Measurements from ENCODE around the gene TRIM17. TPM values are rescaled to one million over a fixed set of nuclear protein-coding genes. Genes with fewer than 3 reads are reported as not detected.

Gene TRIM17
- total and polyA plus RNA-seq, 5 experiments from 2014 or later = 0.39 to 3.1 (median 0.62) TPM

- no peak for ATAC-seq
- no peak for DNase-seq
- H3K27me3 Mint-ChIP-seq = no peaks in the 10 kb centered on the region
- peaks cover 0 to 24% (median 0%) of the 10 kb centered on the region in 3 donors for H3K36me3 Mint-ChIP-seq
- H3K9me3 Mint-ChIP-seq = no peaks in the 10 kb centered on the region
- H3K4me1 Mint-ChIP-seq = peaks cover 42 to 74% (median 63%) of the 10 kb centered on the region in 4 donors
- H3K4me3 Mint-ChIP-seq = peak overlapping the region; percentile 84 to 96 (median 92)
- peak overlapping the region; percentile 57 to 94 (median 90) for H3K27ac Mint-ChIP-seq
- POLR2A ChIA-PET = interaction anchor here (0.9 to 3.4 kb wide), 7 partner anchors 9 to 265 kb away, joined by 3 to 20 read pairs (median 6); partner anchors contain the start of gene RNF187
These were observed 11.3 kb downstream of the TRIM17 start for GRCh38 chr1:228405200-228405978.

- POLR2A ChIA-PET = interaction anchor here (1.2 to 3.4 kb wide), 2 partner anchors 11 to 83 kb away, joined by 5 to 18 read pairs; partner anchors contain the start of gene RNF187
- Mint-ChIP-seq H3K4me1 (peaks cover 42 to 80% (median 66%) of the 10 kb centered on the region in 4 donors), H3K4me3 (peak overlapping the region; percentile 84 to 96 (median 92)), H3K27ac (peak overlapping the region; percentile 33 to 92 (median 75)), H3K9me3 (no peaks in the 10 kb centered on the region), H3K36me3 (peaks cover 0 to 30% (median 0%) of the 10 kb centered on the region in 3 donors), H3K27me3 (no peaks in the 10 kb centered on the region)
- ATAC-seq (no peak), DNase-seq (no peak)
These were observed 12.4 kb downstream of the TRIM17 start for GRCh38 chr1:228404107-228404720.

- peaks cover 40 to 77% (median 57%) of the 10 kb centered on the region in 4 donors for H3K4me1 Mint-ChIP-seq
These were observed 13.4 kb downstream of the TRIM17 start for GRCh38 chr1:228403231-228403631.

GRCh38 chr1:228402641-228403025 is 14.0 kb downstream of the TRIM17 start:
- DNase-seq (no peak), ATAC-seq (no peak)
- Mint-ChIP-seq H3K9me3 (no peaks in the 10 kb centered on the region), H3K4me1 (peaks cover 40 to 76% (median 58%) of the 10 kb centered on the region in 4 donors), H3K27ac (peak overlapping the region in 6 of 10 donors; percentile 25 to 92 (median 70)), H3K36me3 (peaks cover 0 to 38% (median 0%) of the 10 kb centered on the region in 3 donors), H3K27me3 (no peaks in the 10 kb centered on the region), H3K4me3 (peak overlapping the region in 2 of 10 donors; percentile 4)
- POLR2A ChIA-PET = no interaction called here

More at GRCh38 chr1:228403231-228403631, 13.4 kb downstream of the TRIM17 start:
- POLR2A ChIA-PET = no interaction called here
- H3K36me3 Mint-ChIP-seq = peaks cover 0 to 33% (median 0%) of the 10 kb centered on the region in 3 donors
- ATAC-seq (no peak), DNase-seq (no peak)
- peak overlapping the region in 8 of 10 donors; percentile 57 to 92 (median 78) for H3K27ac Mint-ChIP-seq
- H3K4me3 Mint-ChIP-seq = peak overlapping the region in 4 of 10 donors; percentile 4 to 57 (median 32)
- no peaks in the 10 kb centered on the region for H3K9me3 Mint-ChIP-seq
- no peaks in the 10 kb centered on the region for H3K27me3 Mint-ChIP-seq

- H3K27ac Mint-ChIP-seq = peak overlapping the region in 7 of 10 donors; percentile 11 to 92 (median 78)
These were observed 14.7 kb downstream of the TRIM17 start for GRCh38 chr1:228401782-228402640.

GRCh38 chr1:228400692-228401454 is 15.8 kb downstream of the TRIM17 start:
- peaks cover 0 to 50% (median 1%) of the 10 kb centered on the region in 3 donors for H3K36me3 Mint-ChIP-seq
- no peak for ATAC-seq
- H3K9me3 Mint-ChIP-seq = no peaks in the 10 kb centered on the region
- peak overlapping the region in 1 of 10 donors; percentile 75 for H3K27ac Mint-ChIP-seq
- H3K4me3 Mint-ChIP-seq = peak overlapping the region in 1 of 10 donors; percentile 24
- peaks cover 43 to 74% (median 60%) of the 10 kb centered on the region in 4 donors for H3K4me1 Mint-ChIP-seq
- DNase-seq = no peak
- POLR2A ChIA-PET = no interaction called here
- no peaks in the 10 kb centered on the region for H3K27me3 Mint-ChIP-seq

More at GRCh38 chr1:228401782-228402640, 14.7 kb downstream of the TRIM17 start:
- no peaks in the 10 kb centered on the region for H3K27me3 Mint-ChIP-seq
- POLR2A ChIA-PET = no interaction called here
- DNase-seq (no peak), ATAC-seq (no peak)
- peaks cover 0 to 42% (median 0%) of the 10 kb centered on the region in 3 donors for H3K36me3 Mint-ChIP-seq
- H3K9me3 Mint-ChIP-seq = no peaks in the 10 kb centered on the region
- no peak overlapping the region for H3K4me3 Mint-ChIP-seq
- peaks cover 43 to 75% (median 59%) of the 10 kb centered on the region in 4 donors for H3K4me1 Mint-ChIP-seq

- no peaks in the 10 kb centered on the region for H3K27me3 Mint-ChIP-seq
- H3K9me3 Mint-ChIP-seq = no peaks in the 10 kb centered on the region
- POLR2A ChIA-PET = no interaction called here
- peak overlapping the region in 2 of 10 donors; percentile 19 to 77 for H3K27ac Mint-ChIP-seq
- DNase-seq = no peak
- H3K36me3 Mint-ChIP-seq = peaks cover 0 to 57% (median 1%) of the 10 kb centered on the region in 3 donors
- H3K4me3 Mint-ChIP-seq = no peak overlapping the region
- no peak for ATAC-seq
- H3K4me1 Mint-ChIP-seq = peaks cover 38 to 67% (median 54%) of the 10 kb centered on the region in 4 donors
These were observed 16.4 kb downstream of the TRIM17 start for GRCh38 chr1:228400237-228400651.

- no peak for DNase-seq
- Mint-ChIP-seq H3K4me3 (peak overlapping the region in 1 of 10 donors; percentile 36), H3K27ac (peak overlapping the region in 5 of 10 donors; percentile 19 to 77 (median 41)), H3K9me3 (no peaks in the 10 kb centered on the region), H3K36me3 (peaks cover 0 to 62% (median 1%) of the 10 kb centered on the region in 3 donors), H3K4me1 (peaks cover 34 to 62% (median 49%) of the 10 kb centered on the region in 4 donors), H3K27me3 (no peaks in the 10 kb centered on the region)
- no peak for ATAC-seq
- POLR2A ChIA-PET = no interaction called here
These were observed 17.0 kb downstream of the TRIM17 start for GRCh38 chr1:228399531-228400236.

GRCh38 chr1:228398741-228399461 is 17.8 kb downstream of the TRIM17 start:
- H3K27me3 Mint-ChIP-seq = no peaks in the 10 kb centered on the region

GRCh38 chr1:228397966-228398365 is 18.7 kb downstream of the TRIM17 start:
- POLR2A ChIA-PET = no interaction called here
- no peaks in the 10 kb centered on the region for H3K9me3 Mint-ChIP-seq
- peaks cover 0 to 70% (median 1%) of the 10 kb centered on the region in 3 donors for H3K36me3 Mint-ChIP-seq
- ATAC-seq (no peak), DNase-seq (no peak)
- peak overlapping the region in 5 of 10 donors; percentile 12 to 83 (median 60) for H3K27ac Mint-ChIP-seq
- H3K4me3 Mint-ChIP-seq = no peak overlapping the region
- H3K27me3 Mint-ChIP-seq = no peaks in the 10 kb centered on the region
- H3K4me1 Mint-ChIP-seq = peaks cover 18 to 45% (median 32%) of the 10 kb centered on the region in 4 donors

More at GRCh38 chr1:228398741-228399461, 17.8 kb downstream of the TRIM17 start:
- no peaks in the 10 kb centered on the region for H3K9me3 Mint-ChIP-seq
- no peak for DNase-seq
- no peak for ATAC-seq
- H3K36me3 Mint-ChIP-seq = peaks cover 0 to 69% (median 1%) of the 10 kb centered on the region in 3 donors
- POLR2A ChIA-PET = no interaction called here
- peaks cover 26 to 54% (median 41%) of the 10 kb centered on the region in 4 donors for H3K4me1 Mint-ChIP-seq
- H3K27ac Mint-ChIP-seq = peak overlapping the region in 1 of 10 donors; percentile 53
- no peak overlapping the region for H3K4me3 Mint-ChIP-seq
